ENCODE measurements around the gene EXOC6B. TPM values are rescaled to one million over a fixed set of nuclear protein-coding genes. Genes with fewer than 3 reads are reported as not detected.

EXOC6B gene
- total and polyA plus RNA-seq, 9 of the 15 experiments (the other 6 are each of a cell fraction or from before 2014, with no cell fraction given): 0.28 to 4.2 (median 2.0) TPM

DNA sequence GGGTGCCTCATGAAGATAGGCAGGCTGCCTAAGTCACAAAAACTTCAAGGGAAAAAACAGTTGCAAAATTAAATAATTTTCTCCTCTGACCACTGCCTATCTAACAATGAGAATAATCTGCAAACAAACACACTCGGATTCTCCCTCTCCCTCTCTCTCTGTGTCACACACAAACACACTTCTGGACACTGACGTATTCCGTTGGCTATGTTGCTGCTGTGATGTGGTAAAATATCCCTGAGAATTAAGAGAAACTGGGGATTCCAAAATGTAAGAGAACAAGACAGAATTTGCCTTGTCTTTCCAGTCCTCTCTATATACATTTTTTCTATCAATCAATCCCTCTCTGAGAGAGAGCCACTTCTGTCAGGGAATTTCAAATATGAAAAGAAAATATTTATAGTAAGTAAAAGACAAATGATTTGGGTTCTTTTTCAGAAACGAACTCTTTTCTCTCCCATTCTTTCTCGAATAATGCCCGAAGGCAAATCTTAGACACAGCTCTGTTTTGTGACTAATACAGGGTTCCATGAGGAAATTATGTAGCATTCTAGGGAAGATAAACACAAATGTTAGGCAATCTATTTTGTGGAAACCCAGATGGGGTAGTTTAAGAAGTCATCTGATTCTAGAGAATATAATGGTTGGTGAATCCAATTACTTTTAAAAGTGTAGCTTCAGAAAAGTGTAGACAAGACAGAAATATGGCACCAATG is 367.9 kb downstream of the EXOC6B start:
- POLR2A ChIA-PET: no interaction called here
- FAIRE-seq (no peak), DNase-seq (ENCODE audit: extremely low read depth in 1 of 4, low spot score in 3 of 4) (no peak), ATAC-seq (no peak)
- no peaks in the 10 kb centered on the region; the same call in 1 of the 2 replicates for H3K9me3 ChIP-seq (replicated peaks; ENCODE audit: control insufficient read depth, insufficient read depth, low read depth, low read length)
- H3K79me2 ChIP-seq (ENCODE audit: control insufficient read depth, insufficient read depth, low read length): no peaks in the 10 kb centered on the region
- no peaks in the 10 kb centered on the region for H3K9me1 ChIP-seq (ENCODE audit: control insufficient read depth, insufficient read depth, low read length)
- H3K27ac ChIP-seq (ENCODE audit: extremely low read depth, low read depth, low read length): no peak overlapping the region
- no peaks in the 10 kb centered on the region for H3K27me3 ChIP-seq (ENCODE audit: control insufficient read depth in 2 of 2, insufficient read depth in 2 of 2, low read length in 2 of 2)
- H3K4me3 ChIP-seq: no peak overlapping the region
- no peaks in the 10 kb centered on the region for H4K20me1 ChIP-seq (replicated peaks; ENCODE audit: control insufficient read depth, insufficient read depth, low read length)
- TF ChIP-seq, protein P1, sequence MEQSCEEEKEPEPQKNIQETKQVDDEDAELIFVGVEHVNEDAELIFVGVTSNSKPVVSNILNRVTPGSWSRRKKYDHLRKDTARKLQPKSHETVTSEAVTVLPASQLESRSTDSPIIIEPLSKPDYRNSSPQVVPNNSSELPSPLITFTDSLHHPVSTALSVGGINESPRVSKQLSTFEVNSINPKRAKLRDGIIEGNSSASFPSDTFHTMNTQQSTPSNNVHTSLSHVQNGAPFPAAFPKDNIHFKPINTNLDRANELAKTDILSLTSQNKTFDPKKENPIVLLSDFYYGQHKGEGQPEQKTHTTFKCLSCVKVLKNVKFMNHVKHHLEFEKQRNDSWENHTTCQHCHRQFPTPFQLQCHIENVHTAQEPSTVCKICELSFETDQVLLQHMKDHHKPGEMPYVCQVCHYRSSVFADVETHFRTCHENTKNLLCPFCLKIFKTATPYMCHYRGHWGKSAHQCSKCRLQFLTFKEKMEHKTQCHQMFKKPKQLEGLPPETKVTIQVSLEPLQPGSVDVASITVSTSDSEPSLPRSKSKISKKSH (CRISPR knock-in tag; IDR thresholded peaks at IDR 0.05): no peak
- TF ChIP-seq, protein P2, sequence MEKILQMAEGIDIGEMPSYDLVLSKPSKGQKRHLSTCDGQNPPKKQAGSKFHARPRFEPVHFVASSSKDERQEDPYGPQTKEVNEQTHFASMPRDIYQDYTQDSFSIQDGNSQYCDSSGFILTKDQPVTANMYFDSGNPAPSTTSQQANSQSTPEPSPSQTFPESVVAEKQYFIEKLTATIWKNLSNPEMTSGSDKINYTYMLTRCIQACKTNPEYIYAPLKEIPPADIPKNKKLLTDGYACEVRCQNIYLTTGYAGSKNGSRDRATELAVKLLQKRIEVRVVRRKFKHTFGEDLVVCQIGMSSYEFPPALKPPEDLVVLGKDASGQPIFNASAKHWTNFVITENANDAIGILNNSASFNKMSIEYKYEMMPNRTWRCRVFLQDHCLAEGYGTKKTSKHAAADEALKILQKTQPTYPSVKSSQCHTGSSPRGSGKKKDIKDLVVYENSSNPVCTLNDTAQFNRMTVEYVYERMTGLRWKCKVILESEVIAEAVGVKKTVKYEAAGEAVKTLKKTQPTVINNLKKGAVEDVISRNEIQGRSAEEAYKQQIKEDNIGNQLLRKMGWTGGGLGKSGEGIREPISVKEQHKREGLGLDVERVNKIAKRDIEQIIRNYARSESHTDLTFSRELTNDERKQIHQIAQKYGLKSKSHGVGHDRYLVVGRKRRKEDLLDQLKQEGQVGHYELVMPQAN (IDR thresholded peaks at IDR 0.05; ENCODE audit: borderline replicate concordance): no peak
- TF ChIP-seq, protein P3, sequence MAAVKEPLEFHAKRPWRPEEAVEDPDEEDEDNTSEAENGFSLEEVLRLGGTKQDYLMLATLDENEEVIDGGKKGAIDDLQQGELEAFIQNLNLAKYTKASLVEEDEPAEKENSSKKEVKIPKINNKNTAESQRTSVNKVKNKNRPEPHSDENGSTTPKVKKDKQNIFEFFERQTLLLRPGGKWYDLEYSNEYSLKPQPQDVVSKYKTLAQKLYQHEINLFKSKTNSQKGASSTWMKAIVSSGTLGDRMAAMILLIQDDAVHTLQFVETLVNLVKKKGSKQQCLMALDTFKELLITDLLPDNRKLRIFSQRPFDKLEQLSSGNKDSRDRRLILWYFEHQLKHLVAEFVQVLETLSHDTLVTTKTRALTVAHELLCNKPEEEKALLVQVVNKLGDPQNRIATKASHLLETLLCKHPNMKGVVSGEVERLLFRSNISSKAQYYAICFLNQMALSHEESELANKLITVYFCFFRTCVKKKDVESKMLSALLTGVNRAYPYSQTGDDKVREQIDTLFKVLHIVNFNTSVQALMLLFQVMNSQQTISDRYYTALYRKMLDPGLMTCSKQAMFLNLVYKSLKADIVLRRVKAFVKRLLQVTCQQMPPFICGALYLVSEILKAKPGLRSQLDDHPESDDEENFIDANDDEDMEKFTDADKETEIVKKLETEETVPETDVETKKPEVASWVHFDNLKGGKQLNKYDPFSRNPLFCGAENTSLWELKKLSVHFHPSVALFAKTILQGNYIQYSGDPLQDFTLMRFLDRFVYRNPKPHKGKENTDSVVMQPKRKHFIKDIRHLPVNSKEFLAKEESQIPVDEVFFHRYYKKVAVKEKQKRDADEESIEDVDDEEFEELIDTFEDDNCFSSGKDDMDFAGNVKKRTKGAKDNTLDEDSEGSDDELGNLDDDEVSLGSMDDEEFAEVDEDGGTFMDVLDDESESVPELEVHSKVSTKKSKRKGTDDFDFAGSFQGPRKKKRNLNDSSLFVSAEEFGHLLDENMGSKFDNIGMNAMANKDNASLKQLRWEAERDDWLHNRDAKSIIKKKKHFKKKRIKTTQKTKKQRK (IDR thresholded peaks at IDR 0.05; ENCODE audit: borderline replicate concordance, low read depth, low read length): no peak
- TF ChIP-seq SP2 (IDR thresholded peaks at IDR 0.05; ENCODE audit: extremely low read depth, low read depth, low read length, poor library complexity, severe bottlenecking): no peak
- intact Hi-C loops (cut with micrococcal nuclease): no loop called here
- CTCF ChIA-PET (ENCODE audit: low intra/inter-chr PET ratio): interaction anchor here (0.6 kb wide), 1 partner anchor 890 kb away, joined by 5 read pairs; no protein-coding TSS in a partner anchor
- no peak overlapping the region; the same call in 1 of the 2 replicates for H2AFZ ChIP-seq (ENCODE audit: low read depth, low read length)
- no peaks in the 10 kb centered on the region; a peak in 1 of 5 replicates for H3K4me1 ChIP-seq (replicated peaks in 1 of 2; ENCODE audit: control insufficient read depth in 2 of 2, insufficient read depth in 2 of 2, low read length in 2 of 2)
- H3K9ac ChIP-seq (ENCODE audit: insufficient read depth in 1 of 2, low read depth in 2 of 2, low read length in 2 of 2): no peak overlapping the region
- in situ Hi-C loops (cut with MboI): no loop called here
- H3K4me2 ChIP-seq (ENCODE audit: insufficient read depth, low read length): no peak overlapping the region
- 16% methylated on average over 6 of the region's 6 CpGs for WGBS (ENCODE audit: insufficient coverage, low coverage, missing lambda C conversion rate)
- no TSS peak for BruUV-seq (replicated peaks)
- H3K36me3 ChIP-seq (ENCODE audit: control insufficient read depth, insufficient read depth, low read length): no peaks in the 10 kb centered on the region

Measured in K562 (cell line).